HG03558 (cell line): Measurements from ENCODE around the gene IDH3B.
"Not testable (repeated sequence)": the region's sequence is repeated elsewhere in the genome, so short reads cannot be mapped to it uniquely, and the experiment has no call there.

Experiments used
- ATAC-seq: cut with Tn5 transposase; IDR thresholded peaks from one replicate; pipeline ENCODE4 v1.9.1; 2021; ENCODE audit warnings: moderate number of reproducible peaks; ENCODE audit not compliant: unreplicated experiment; ENCODE audit errors: extremely low read depth

IDH3B gene

DNA sequence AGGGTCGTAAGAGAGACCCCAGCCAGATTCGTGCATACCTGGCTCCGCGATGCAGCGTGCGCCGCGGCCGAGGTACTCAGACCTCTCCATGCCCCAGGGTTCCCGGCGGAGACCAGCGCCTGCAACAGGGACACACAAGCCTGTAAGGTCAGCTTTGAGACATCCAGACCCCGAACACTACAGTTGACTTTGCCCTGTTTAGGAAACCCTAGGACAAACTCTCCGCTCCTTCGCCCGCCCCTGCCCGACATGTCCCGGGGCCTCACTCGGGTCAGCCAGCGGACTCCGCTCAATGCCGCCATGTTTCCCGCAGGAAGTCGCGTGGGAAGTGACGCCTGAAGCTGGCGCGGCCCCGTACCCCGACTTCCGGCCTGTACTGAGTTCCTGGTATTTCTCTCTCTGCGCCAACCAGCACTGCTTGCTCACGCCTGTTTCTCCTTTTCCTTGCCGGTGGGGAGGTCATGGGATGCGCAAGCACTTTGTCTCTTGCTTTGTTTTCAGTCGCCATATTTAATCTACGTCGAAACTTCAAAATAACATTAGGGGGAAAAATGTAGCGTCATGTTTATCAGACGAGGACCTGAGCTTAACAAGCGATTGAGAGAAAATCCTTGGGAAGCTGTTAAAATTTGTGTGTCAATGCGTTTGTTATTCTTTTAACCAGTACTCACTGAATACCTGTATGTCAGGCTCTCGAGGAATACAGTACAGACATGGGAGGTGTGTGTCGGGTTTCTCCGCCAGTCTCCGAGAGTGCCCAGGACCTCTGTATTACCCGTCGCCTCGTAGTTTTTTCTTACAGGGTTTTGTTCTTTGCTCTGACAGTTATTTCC, at the start of gene IDH3B:
TSS of gene IDH3B (minus strand) at position 330 of the 833 bp plus-strand sequence. CDS start at position 302, 28 bp downstream.
- ATAC-seq = no peak

DNA sequence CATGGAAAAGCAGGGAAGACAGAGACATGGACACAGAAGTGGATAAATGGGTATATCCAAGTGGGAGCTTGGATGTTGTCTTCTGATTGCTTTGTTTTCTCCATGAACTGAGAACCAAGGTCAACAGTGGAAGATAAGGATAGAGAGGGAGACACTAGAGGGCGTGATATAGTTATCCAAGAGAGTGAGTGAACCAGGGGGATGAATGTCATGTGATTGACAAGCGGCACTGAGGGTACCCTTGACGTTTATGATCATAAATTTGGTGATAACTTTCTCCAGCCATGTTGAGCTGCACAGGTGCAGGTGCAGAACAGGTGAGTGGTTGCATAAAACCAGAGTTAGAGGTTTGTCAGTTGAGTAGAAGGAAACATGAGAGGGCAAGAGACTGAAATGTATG, 49.3 kb upstream of the IDH3B start:
- no peak for ATAC-seq

DNA sequence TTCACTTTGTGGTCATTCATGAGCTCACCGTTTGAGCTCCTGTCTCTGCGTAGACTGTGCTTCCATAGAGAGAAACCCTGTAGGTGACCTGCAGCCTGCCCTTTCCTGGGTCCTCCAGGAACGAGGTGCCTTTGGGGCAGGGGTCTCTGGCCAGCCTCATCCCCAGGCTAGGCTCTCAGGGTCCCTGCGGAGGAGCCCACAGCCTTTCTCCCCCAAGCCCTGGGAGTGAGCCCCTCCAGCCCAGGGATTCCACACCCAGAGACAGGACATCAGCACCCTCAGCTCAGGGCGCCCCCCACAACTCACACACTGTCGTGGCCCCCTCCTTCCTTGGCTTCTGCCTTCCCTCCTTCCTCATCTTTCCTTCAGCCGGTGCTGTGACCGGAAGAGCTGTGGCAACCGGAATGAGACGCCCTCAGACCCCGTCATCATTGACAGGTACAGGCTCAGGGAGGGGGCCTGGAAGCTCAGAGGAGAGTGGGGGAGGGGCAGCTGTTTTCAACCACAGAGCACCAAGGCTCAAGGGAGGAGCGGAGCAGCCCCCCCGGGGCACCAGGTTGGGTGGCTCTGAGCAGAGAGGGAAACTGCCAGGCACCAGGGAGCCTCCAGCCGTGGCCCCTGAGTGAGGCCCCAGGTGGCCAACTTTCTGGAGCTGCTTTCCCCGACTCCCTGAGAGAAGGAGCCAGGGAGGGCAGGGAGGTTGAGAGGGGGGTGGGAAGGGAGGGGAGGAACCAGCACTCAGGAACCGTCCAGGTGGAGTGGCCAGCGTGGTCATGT, 45.4 kb upstream of the IDH3B start:
- no peak for ATAC-seq

DNA sequence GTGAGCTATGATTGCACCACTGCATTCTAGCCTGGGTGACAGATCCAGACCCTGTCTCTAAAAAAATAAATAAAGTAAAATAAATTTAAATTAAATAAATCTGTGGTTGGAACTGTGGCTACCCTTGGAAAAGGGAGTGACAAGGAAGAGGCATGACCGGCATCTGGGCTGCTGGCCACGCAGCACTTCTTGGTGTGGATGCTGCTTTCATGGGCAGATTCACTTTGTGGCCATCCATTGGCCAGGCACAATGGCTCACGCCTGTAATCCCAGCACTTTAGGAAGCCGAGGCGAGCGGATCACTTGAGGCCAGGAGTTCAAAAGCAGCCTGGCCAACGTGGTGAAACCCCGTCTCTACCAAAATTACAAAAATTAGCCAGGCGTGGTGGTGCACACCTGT, 44.6 kb upstream of the IDH3B start:
- ATAC-seq = no peak

DNA sequence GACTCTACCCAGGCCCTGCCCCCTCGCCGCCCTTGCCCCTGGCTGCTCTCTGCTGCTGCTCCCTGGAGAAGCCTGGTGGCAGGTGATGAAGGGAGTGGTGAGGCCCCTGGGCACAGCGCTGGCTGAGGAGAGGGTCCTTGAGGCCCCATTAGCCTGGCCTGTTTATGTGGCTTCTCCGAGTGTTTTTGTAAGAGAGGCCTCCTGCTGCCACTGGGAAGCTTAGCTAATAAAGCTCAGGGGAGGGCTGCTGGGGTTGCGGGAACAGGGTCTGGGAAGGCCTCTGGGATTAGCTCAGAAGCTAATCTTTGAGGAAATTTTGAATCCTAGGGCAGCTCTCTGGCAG, 44.0 kb upstream of the IDH3B start:
- no peak for ATAC-seq

DNA sequence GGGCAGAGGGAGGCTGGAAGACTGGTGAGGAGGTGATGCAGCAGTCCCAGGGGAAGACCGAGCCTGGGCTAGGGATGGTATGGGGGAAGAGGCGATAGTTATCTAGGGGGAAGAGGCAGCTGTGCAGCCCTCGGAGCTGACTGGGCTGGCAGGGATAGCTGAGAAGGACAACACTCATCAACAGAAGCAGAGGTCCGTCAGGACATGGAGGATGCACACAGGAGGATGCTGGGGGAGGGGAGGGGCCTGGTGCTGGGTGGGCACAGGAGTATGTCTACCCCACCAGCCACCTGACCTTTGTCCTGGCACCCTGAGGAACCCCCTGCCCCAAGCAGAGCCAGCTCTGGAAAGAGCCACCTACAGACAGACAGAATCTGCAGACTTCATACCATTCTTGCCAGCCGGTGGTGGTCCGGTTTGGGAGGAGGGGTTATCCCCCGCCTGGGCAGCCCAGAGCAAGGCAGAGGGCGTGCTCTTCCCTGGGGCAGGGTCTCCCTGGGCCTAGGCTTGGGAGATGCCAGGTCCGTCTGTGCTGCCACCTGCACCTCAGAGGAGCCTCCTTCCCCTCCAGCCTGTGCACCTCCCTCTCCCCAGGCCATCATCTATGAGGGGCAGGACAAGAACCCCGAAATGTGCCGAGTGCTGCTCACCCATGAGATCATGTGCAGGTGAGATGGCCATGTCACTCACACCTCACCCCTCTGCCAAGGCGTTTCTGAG, 43.5 kb upstream of the IDH3B start:
- no peak for ATAC-seq

DNA sequence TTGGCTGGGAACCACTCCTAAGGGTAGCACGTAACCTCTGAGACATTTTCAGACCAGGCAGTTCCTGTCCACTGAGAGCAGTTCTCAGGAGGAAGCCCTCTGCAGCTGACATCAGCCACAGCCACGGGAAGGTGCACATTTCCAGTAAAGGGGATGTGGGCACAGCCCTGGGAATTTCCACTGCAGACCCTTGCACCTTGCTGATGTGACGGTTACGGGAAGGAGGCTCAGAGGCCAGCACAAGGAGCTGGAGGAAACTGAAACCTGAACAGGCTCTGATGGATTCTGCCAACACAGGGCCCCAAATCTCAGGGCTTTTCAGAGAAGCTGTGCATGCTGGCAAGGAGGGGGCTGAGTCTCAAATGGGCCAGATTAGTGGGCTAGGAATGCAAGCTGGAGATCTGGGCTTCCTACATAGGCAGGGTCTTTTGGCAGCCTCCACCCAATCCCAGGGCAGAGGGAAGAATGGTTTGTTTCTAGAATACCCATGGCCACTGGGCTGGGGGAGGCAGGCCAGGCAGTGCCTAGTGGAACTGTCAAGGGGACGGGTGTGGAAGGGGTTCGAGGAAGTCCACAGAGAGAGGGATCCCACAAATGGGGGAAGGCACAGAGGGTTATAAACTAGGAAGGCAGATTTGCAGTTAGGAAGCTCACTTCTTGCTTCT, 42.8 kb upstream of the IDH3B start:
- no peak for ATAC-seq

DNA sequence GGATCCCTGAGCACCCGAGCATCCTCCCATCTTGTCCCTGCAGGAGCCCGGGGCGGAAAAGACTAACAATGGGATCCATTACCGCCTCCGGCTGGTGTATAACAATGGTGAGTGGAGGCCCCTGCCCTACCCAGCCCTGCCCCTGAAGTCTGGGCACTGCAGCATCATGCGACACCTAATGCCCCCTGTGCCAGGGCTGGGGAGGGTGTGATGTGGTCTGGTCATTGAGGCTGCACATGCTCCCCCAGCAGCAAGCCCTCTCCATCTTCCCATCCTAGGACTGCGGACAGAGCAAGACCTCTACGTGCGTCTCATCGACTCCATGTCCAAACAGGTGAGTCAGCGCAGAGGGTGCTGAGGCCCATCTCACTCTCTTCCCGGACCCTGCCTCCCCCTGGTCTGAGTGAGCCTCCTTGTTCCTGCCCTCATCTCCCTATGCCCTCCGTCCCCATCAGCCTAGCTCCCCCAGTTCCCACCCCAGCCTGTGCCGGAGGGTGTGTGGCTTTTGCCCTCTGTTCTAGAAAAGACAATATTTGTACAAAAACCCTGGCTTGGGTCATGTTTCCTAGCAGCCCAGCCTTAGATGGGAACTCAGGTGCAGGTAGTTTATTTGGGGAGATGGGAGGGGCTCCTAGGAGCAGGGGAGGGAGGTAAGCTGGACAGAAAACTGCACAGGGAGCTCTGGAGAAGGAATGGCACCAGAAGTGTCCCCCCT, 42.1 kb upstream of the IDH3B start:
- ATAC-seq = no peak

DNA sequence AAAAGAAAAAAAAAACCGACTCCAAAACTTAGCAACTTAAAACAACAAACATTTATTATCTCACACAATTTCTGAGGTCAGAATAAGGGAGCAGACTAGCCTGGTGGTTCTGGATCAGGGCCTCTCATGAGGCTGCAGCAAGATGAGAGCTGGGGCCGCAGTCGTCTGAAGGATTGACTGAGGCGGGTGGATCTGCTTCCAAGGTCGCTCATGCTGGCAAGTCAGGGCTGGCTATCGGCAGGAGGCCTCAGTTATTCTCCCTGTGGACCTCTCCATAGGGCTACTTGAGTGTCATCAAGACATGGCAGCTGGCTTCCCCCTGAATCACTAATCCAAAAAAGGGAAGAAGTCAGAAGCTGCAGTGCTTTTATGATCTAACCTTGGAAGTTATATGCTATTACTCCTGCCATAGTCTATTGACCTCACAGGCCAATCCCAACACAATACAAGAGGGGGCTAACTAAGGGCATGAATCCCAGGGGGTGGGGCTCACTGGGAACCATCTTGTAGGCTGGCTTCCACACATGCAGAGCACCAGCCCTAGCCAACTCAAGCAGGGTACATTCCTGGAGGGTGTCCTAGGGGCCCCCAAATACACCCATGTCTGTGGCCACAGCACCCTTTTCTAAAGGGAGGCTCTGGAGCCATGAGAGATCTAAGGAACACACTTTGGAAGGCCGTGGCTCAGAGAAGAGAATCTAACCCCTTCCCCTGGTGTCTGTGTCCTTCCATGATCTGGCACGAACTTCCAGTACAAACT, 39.9 kb upstream of the IDH3B start:
- no peak for ATAC-seq

DNA sequence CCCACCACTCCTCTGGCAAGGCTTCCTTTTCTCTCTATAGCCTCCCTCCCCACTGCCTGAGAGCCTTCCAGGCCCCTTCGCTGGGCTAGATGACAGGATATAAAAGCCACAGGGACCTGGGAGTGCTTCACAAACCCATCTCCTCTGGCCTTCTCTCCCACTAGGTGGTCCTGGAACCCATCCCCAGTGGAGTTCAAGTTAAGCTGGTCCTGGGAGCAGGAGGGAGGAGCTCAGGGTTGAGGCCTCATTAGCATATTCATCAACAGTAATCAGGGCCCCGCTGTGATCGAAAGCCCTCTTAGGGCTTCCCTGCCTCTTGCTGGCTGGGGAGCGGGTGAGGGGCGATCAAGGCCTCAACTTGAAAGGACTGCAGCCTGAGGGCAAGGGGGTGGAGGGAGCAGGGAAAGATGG, 37.7 kb upstream of the IDH3B start:
- ATAC-seq = no peak

DNA sequence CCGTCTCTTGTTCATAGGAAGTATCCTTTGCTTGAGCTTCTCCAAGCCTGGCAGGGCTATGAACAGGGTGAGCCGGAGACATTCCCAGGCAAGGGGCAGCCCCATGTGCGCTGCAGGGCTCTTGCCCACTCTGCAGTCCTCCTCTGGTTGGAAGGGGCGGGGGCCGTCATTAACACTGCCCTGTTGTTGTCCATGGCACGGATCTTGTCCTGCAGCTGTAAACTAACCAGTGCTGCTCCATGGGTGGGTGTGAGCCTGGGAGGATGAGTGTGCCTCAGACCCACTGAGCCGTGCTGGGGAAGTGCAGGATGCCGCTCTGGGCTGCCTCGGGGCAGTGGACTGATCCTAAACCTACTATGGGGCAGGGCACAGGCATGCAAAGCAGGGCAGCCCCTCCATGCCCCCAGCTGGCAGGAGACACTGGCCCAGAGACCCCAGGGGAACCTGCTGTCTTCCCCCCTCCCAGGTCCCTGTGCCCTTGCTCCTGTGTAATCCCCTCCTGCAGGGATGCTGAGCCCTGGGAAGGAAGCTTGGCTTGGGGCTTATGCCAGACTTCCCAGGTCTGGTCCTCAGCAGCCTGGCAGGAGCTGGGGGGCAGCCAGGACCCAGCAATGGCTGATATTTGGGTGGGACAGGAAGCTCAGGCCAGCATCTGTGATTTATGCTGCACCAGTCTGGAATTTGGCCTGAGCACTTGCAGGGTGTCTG, 37.1 kb upstream of the IDH3B start:
- no peak for ATAC-seq

DNA sequence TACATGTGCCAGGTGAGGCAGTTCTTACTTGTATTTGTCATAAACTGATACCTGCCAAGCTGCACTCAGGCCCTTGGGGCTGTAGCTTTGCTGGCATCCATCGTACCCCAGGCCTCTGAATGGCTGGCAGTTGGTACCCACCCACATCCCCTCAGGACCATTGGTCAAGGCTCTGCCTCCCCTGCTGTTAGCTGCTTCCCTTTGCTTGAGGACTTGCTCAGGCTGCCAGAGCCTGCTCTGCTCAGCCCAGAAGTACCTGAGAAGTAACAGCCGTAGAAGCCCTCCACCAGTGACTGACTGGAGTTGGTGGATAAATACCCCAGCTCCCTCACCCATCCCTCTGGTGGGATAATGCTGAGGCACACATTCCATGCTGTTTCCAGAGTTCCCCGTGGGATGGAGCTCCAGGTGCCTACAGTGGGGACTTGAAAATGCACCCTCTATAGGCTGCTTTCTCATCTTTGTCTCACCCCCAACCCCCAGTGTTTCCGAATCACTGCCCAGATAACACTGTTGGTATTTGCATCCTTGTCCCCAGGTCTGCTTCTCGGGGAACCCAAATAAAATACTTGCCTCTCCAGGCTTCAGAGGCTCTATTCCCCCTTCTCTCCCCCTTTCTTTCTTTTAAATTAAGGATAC, 35.9 kb upstream of the IDH3B start:
- ATAC-seq = no peak

DNA sequence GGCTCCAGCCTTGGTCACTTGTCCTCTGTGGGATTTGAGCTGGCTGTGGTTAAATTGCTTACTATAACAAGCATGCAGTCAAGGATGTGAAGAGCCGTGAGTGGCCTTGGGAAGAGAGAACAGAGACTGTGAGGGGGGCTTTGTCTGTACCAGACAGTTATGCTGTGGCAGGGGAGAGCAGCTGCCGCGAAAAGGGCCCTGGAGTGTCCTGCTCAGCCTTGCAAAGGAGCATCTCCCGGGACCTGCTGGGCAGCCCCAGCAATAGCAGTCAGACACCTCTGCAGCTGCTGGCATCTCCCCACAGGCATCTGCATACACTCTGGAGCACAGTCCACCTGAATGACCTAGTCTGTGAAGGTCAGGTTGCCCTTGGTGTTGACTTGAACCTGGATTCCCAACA, 34.9 kb upstream of the IDH3B start:
- no peak for ATAC-seq

DNA sequence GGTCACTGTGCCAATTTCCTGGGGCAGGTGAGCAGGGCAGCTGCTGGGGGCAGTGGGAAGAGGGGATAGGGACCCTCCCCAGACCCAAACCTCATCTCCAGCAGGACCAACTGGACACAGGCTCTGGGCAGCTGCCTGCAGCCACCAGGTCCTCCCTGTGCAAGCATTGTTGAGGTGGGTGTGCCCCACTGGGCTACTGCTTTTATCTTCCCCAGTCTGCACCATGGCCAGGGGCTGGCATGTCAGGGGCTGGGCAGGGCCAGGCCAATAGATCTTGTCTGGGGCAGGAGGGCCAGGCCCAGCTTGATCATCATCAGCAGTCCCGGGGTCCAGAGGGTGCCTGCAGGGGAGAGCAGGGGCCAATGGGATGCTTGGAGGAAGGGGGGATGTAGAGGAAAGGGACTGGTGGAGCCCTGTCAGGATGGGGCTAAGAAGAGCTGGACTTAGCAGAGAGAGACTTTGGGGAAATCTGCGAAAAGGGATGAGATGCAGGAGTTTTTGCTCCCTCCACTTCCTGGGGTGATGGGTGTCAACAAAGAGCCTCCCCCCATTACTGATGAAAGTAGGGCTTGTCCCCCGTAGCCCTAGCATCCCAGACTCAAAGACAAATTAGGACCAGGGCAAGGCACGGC, 34.3 kb upstream of the IDH3B start:
- no peak for ATAC-seq

DNA sequence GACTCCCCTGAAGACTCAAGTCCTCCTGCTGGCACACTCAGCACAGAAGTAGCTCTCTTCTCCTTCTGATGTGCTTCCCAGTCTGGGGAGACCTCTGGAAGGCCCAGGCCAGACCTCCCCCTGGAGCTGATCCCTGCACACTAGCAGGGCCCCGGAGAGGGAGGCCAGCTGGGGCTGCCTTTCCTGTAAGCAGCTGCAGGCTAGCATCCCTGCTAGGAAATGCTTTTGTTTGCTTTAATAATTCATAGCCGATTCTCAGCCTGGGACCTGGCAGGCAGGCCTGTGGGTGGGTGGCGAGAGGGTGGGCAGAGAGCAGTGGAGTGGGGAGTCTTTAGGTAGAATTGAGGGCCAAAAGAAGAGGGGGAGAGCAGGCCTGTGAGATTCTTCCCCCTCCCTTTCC, 33.8 kb upstream of the IDH3B start:
- no peak for ATAC-seq

DNA sequence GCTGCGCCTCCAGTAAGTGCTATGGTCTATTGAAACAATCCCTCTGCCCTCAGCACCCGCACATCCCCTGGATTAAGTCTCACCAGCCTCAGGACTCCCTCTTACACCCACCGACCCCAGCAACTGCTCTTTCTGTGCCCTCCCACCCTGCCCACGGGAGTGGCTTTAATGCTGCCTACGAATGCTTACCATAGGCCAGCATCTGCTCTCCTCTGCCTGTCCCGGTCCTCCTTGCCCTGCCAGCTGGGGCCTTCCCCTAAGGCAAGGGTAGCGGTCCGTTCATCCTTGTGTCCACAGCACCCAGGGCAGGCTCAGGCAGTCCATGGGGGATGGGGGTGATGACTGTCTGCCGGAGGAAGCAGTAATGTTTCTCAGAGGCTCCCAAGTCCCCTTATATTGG, 32.6 kb upstream of the IDH3B start:
- no peak for ATAC-seq

DNA sequence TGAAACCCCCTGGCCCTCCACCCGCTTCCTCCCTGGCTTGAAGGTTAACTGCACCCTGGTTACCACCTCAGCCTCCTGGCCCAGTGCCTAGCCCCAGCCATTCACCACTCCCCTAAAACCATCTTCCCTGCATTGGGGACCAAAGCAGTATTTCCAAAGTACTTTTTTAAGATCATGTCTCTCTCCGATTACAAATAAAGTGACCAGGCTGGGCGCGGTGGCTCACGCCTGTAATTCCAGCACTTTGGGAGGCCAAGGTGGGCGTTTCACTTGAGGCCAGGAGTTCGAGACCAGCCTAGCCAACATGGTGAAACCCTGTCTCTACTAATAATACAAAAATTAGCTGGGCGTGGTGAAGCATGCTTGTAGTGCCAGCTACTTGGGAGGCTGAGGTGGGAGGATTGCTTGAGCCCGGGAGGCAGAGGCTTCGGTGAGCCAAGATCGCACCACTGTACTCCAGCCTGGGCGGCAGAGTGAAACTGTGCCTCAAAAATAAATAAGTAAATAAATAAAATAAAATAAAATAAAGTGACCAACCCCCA, 32.0 kb upstream of the IDH3B start:
- not testable (repeated sequence) for ATAC-seq
